Measurements from ENCODE around the gene CDH16. TPM values are rescaled to one million over a fixed set of nuclear protein-coding genes. Genes with fewer than 3 reads are reported as not detected.

Gene CDH16
- total and polyA plus RNA-seq, 2 experiments from 2014 or later: 3.2 to 4.4 TPM

DNA sequence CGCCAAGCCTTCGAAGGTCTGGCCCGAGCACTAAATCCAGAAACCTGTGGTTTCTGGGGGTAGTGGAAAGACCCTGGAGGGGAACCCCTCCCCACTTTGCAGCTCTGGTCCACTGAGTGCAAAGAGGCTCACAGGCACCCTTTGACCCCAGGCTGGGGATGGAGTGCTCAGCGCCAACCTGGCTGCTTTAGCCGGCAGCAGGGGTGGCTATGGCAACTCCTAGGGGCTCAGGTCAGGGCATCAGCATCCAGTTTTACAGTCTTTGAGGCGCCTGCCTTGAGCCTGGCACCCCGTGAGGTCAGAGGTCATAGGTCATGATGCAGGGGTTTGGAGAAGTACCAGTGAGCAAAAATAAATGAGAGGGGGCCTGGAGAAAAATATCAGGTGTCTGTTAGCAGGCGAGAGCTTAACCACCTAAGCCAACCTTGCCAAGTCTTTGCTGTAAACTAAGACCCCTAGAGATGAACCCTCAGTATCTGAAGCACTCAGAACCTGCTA is 56.6 kb downstream of the CDH16 start:
- H3K9me2 ChIP-seq (replicated peaks; ENCODE audit: insufficient read depth): no peaks in the 10 kb centered on the region
- H3K27ac ChIP-seq: no peak overlapping the region
- no peaks in the 10 kb centered on the region for H3K79me2 ChIP-seq
- no peaks in the 10 kb centered on the region for H3K27me3 ChIP-seq
- no peak overlapping the region for H3K4me2 ChIP-seq
- WGBS (ENCODE audit: low lambda C conversion rate, missing lambda C conversion rate): 88% methylated on average over 8 of the region's 8 CpGs
- H3K4me1 ChIP-seq (ENCODE audit: insufficient read depth): no peaks in the 10 kb centered on the region
- no peak overlapping the region for H3K4me3 ChIP-seq
- H2AFZ ChIP-seq: no peak overlapping the region
- H3K36me3 ChIP-seq (replicated peaks; ENCODE audit: insufficient read depth, low read depth): no peaks in the 10 kb centered on the region
- TF ChIP-seq, protein P1, sequence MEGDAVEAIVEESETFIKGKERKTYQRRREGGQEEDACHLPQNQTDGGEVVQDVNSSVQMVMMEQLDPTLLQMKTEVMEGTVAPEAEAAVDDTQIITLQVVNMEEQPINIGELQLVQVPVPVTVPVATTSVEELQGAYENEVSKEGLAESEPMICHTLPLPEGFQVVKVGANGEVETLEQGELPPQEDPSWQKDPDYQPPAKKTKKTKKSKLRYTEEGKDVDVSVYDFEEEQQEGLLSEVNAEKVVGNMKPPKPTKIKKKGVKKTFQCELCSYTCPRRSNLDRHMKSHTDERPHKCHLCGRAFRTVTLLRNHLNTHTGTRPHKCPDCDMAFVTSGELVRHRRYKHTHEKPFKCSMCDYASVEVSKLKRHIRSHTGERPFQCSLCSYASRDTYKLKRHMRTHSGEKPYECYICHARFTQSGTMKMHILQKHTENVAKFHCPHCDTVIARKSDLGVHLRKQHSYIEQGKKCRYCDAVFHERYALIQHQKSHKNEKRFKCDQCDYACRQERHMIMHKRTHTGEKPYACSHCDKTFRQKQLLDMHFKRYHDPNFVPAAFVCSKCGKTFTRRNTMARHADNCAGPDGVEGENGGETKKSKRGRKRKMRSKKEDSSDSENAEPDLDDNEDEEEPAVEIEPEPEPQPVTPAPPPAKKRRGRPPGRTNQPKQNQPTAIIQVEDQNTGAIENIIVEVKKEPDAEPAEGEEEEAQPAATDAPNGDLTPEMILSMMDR (IDR thresholded peaks at IDR 0.05; ENCODE audit: poor library complexity): no peak
- no peak for TF ChIP-seq EZH2phosphoT487 (IDR thresholded peaks at IDR 0.05; ENCODE audit: low read depth, severe bottlenecking, unreplicated experiment)
- TF ChIP-seq EZH2 (IDR thresholded peaks at IDR 0.05; ENCODE audit: borderline replicate concordance): no peak
- no peak for DNase-seq (ENCODE audit: low spot score)
- H4K20me1 ChIP-seq (ENCODE audit: insufficient read depth, poor library complexity, severe bottlenecking): no peaks in the 10 kb centered on the region
- H3K9me3 ChIP-seq (ENCODE audit: low read depth): no peaks in the 10 kb centered on the region

DNA sequence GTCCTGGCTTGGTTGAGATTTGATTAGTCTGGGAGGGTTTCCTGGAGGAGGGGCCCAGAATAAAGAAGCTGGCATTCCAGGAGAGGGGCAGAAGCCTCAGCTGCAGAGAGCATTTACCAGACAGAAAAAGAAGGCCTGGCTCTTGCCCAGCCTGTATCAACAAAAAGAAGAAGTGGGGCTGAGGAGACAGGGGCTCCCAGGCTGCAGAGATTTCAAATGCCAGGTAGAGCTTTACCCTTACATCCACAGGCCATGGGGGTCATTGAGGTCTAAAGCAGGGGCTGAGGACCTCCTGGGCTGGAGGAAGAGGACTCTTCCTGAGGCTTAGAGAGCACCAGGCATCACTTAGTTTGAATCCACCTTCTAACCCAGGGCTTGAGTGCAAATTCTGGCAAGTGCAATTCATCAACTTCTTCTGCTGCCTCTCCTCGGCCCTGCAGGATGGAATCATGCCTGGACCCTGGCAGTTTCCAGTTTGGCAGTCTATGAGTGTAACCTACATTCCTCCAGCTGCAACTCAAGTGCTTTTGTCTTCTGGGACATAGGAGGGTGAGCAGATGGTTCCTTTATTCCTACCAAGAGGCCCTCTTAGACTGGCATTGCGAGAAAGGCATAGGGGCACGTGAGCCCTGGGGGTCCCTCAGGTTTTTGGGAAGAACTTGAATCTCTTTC is 59.2 kb downstream of the CDH16 start:
- no peak for TF ChIP-seq EZH2 (IDR thresholded peaks at IDR 0.05; ENCODE audit: borderline replicate concordance)
- TF ChIP-seq EZH2phosphoT487 (IDR thresholded peaks at IDR 0.05; ENCODE audit: low read depth, severe bottlenecking, unreplicated experiment): no peak
- TF ChIP-seq, protein P1 (IDR thresholded peaks at IDR 0.05; ENCODE audit: poor library complexity): no peak
- Histone ChIP-seq H3K4me1 (ENCODE audit: insufficient read depth) (no peaks in the 10 kb centered on the region), H2AFZ (no peak overlapping the region), H3K4me2 (no peak overlapping the region), H3K4me3 (no peak overlapping the region), H4K20me1 (ENCODE audit: insufficient read depth, poor library complexity, severe bottlenecking) (no peaks in the 10 kb centered on the region), H3K36me3 (replicated peaks; ENCODE audit: insufficient read depth, low read depth) (no peaks in the 10 kb centered on the region), H3K9me2 (replicated peaks; ENCODE audit: insufficient read depth) (no peaks in the 10 kb centered on the region), H3K9me3 (ENCODE audit: low read depth) (no peaks in the 10 kb centered on the region), H3K27me3 (no peaks in the 10 kb centered on the region), H3K79me2 (no peaks in the 10 kb centered on the region), H3K27ac (no peak overlapping the region)
- DNase-seq (ENCODE audit: low spot score): no peak
- WGBS (ENCODE audit: low lambda C conversion rate, missing lambda C conversion rate): 91% methylated on average over 3 of the region's 3 CpGs

DNA sequence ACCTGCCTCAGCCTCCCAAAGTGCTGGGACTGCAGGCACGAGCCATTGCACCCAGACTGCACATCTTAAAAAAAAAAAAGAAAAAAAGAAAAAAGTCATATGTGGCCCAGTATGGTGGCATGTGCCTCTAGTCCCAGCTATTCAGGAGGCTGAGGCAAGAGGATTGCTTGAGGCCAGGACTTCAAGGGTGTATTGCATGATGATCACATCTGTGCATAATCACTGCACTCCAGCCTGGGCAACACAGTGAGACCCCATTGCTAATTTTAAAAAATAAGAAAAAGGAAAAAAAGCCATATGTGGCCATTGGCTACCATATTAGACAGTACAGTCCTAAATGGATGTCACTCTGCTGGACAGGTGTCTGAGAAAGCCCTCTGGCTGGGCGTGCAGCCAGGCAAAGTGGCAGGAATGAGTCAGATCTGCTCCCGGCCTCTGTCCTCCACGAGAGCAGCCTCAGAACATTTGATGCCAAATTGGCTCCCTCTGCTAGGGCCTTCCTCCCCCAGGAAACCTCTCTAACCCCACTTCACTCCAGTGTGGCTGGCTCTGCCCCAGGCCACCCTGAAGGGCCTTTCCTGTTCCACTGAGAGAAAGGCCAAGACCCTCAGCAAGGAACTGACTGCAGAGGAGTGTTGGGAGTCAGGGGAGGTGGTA is 59.8 kb downstream of the CDH16 start:
- H3K27ac ChIP-seq: no peak overlapping the region
- H3K36me3 ChIP-seq (replicated peaks; ENCODE audit: insufficient read depth, low read depth): no peaks in the 10 kb centered on the region
- no peak for TF ChIP-seq EZH2 (IDR thresholded peaks at IDR 0.05; ENCODE audit: borderline replicate concordance)
- no peak for TF ChIP-seq EZH2phosphoT487 (IDR thresholded peaks at IDR 0.05; ENCODE audit: low read depth, severe bottlenecking, unreplicated experiment)
- TF ChIP-seq, protein P1 (IDR thresholded peaks at IDR 0.05; ENCODE audit: poor library complexity): no peak
- no peaks in the 10 kb centered on the region for H3K79me2 ChIP-seq
- H3K9me3 ChIP-seq (ENCODE audit: low read depth): no peaks in the 10 kb centered on the region
- no peaks in the 10 kb centered on the region for H3K27me3 ChIP-seq
- H3K9me2 ChIP-seq (replicated peaks; ENCODE audit: insufficient read depth): no peaks in the 10 kb centered on the region
- 67% methylated on average over 4 of the region's 4 CpGs for WGBS (ENCODE audit: low lambda C conversion rate, missing lambda C conversion rate)
- H4K20me1 ChIP-seq (ENCODE audit: insufficient read depth, poor library complexity, severe bottlenecking): no peaks in the 10 kb centered on the region
- H2AFZ ChIP-seq: no peak overlapping the region
- no peak for DNase-seq (ENCODE audit: low spot score)
- H3K4me2 ChIP-seq: no peak overlapping the region
- no peak overlapping the region for H3K4me3 ChIP-seq
- no peaks in the 10 kb centered on the region for H3K4me1 ChIP-seq (ENCODE audit: insufficient read depth)

Other genes starting within 250 kb of the CDH16 start
- gene CMTM4, start 222.1 kb downstream of the CDH16 start, total RNA-seq: 77.9 and 84.8 TPM in 2 replicates
- gene CMTM4, start 222.1 kb downstream of the CDH16 start, polyA plus RNA-seq: 17.4 and 19.2 TPM in 2 replicates
- gene DYNC1LI2, start 167.3 kb downstream of the CDH16 start, total RNA-seq: 97.3 and 129 TPM in 2 replicates
- 99.1 and 121 TPM in 2 replicates for gene DYNC1LI2, start 167.3 kb downstream of the CDH16 start, polyA plus RNA-seq
- gene TERB1, start 117.3 kb downstream of the CDH16 start, total RNA-seq: 0.07 TPM in 1 of 2 replicates, not detected in the other
- gene TERB1, start 117.3 kb downstream of the CDH16 start, polyA plus RNA-seq: not detected in 2 replicates
- 68.5 and 72.6 TPM in 2 replicates for gene NAE1, start 87.9 kb downstream of the CDH16 start, total RNA-seq
- 58.7 and 60.3 TPM in 2 replicates for gene NAE1, start 87.9 kb downstream of the CDH16 start, polyA plus RNA-seq
- 2.5 and 3.3 TPM in 2 replicates for gene CA7, start 74.5 kb downstream of the CDH16 start, total RNA-seq
- 0.25 and 3.3 TPM in 2 replicates for gene CA7, start 74.5 kb downstream of the CDH16 start, polyA plus RNA-seq
- gene PDP2, start 38.4 kb downstream of the CDH16 start, total RNA-seq: 9.7 and 17.7 TPM in 2 replicates
- gene PDP2, start 38.4 kb downstream of the CDH16 start, polyA plus RNA-seq: 3.5 and 5.2 TPM in 2 replicates
- gene RRAD, start 6.7 kb upstream of the CDH16 start, total RNA-seq: 8.2 and 8.8 TPM in 2 replicates
- 16.3 and 27.6 TPM in 2 replicates for gene RRAD, start 6.7 kb upstream of the CDH16 start, polyA plus RNA-seq
- gene CIAO2B, start 15.5 kb upstream of the CDH16 start, total RNA-seq: 106 and 131 TPM in 2 replicates
- 147 and 154 TPM in 2 replicates for gene CIAO2B, start 15.5 kb upstream of the CDH16 start, polyA plus RNA-seq
- 52.6 and 52.8 TPM in 2 replicates for gene CES2, start 16.6 kb upstream of the CDH16 start, total RNA-seq
- 67.7 and 72.8 TPM in 2 replicates for gene CES2, start 16.6 kb upstream of the CDH16 start, polyA plus RNA-seq
- gene CES3, start 42.4 kb upstream of the CDH16 start, total RNA-seq: 1.2 and 1.7 TPM in 2 replicates
- 3.4 and 3.8 TPM in 2 replicates for gene CES3, start 42.4 kb upstream of the CDH16 start, polyA plus RNA-seq
- 7.2 and 12.3 TPM in 2 replicates for gene CES4A, start 69.7 kb upstream of the CDH16 start, total RNA-seq
- 11.8 and 17.9 TPM in 2 replicates for gene CES4A, start 69.7 kb upstream of the CDH16 start, polyA plus RNA-seq
- gene CBFB, start 110.3 kb upstream of the CDH16 start, total RNA-seq: 48.0 and 59.0 TPM in 2 replicates
- gene CBFB, start 110.3 kb upstream of the CDH16 start, polyA plus RNA-seq: 39.3 and 47.4 TPM in 2 replicates
- 18.6 and 18.7 TPM in 2 replicates for gene PHAF1, start 191.1 kb upstream of the CDH16 start, total RNA-seq
- gene PHAF1, start 191.1 kb upstream of the CDH16 start, polyA plus RNA-seq: 15.2 and 20.2 TPM in 2 replicates
- gene B3GNT9, start 232.1 kb upstream of the CDH16 start, total RNA-seq: 33.3 and 34.5 TPM in 2 replicates
- 37.5 and 44.2 TPM in 2 replicates for gene B3GNT9, start 232.1 kb upstream of the CDH16 start, polyA plus RNA-seq
- gene TRADD, start 241.0 kb upstream of the CDH16 start, total RNA-seq: 18.5 and 21.9 TPM in 2 replicates
- 31.4 and 32.4 TPM in 2 replicates for gene TRADD, start 241.0 kb upstream of the CDH16 start, polyA plus RNA-seq
- 10.7 and 11.1 TPM in 2 replicates for gene FBXL8, start 241.1 kb upstream of the CDH16 start, total RNA-seq
- gene FBXL8, start 241.1 kb upstream of the CDH16 start, polyA plus RNA-seq: 15.9 and 19.8 TPM in 2 replicates
- 3.2 and 5.5 TPM in 2 replicates for gene HSF4, start 245.9 kb upstream of the CDH16 start, total RNA-seq
- gene HSF4, start 245.9 kb upstream of the CDH16 start, polyA plus RNA-seq: 8.5 and 15.7 TPM in 2 replicates

Measured in hepatocyte (in vitro differentiated cells).